GM12878 (cell line): ENCODE data around the gene REPIN1. TPM values are rescaled to one million over a fixed set of nuclear protein-coding genes. Genes with fewer than 3 reads are reported as not detected.

Source experiments
- ATAC-seq: fragments of 200-7000 bp; cut with Tn5 transposase; 3 replicates; pipeline ENCODE4 v1.9.1; 2020; ENCODE audit warnings: mild to moderate bottlenecking, moderate library complexity
- BruUV-seq: library from RNA; stranded (reverse); fragments of 400-500 nt; replicated peaks from 2 replicates; lab custom pipeline; 2021; lab: Mats Ljungman, UMichigan
- CTCF ChIA-PET: fragments of 300-600 bp; sonication (Branson Sonifier 250); formaldehyde crosslinking; extraction: SDS; loops from one replicate; lab custom pipeline; 2021; ENCODE audit warnings: inconsistent platforms; lab: Yijun Ruan, JAX
- POLR2A ChIA-PET: fragments of 350-600 bp; formaldehyde crosslinking; extraction: SDS; loops from one replicate; lab custom pipeline; 2021; ENCODE audit warnings: inconsistent platforms; lab: Charles Lee
- RAD21 ChIA-PET: fragments of 300-600 bp; sonication (Branson Sonifier 250); formaldehyde crosslinking; loops from one replicate; lab custom pipeline; 2023; ENCODE audit warnings: antibody characterized with exemption; ENCODE audit not compliant: unreplicated experiment; lab: Charles Lee
- SMC1A ChIA-PET: fragments of 300-600 bp; sonication (Branson Sonifier 250); formaldehyde crosslinking; loops from one replicate; lab custom pipeline; 2023; ENCODE audit not compliant: unreplicated experiment, uncharacterized antibody; lab: Charles Lee
- DNase-seq: peaks from one replicate; pipeline ENCODE4 v3.0.0-alpha.2; 2011; ENCODE audit warnings: low read depth, low spot score
- FAIRE-seq: peaks from 3 replicates; lab custom pipeline; 2011; peaks lifted over from hg19 to GRCh38; lab: Jason Lieb, UNC
- H2AFZ ChIP-seq: 2 replicates; pipeline ENCODE4 v1.6.0; 2011; ENCODE audit warnings: low read depth, low read length, control low read depth; ENCODE audit not compliant: control insufficient read depth
- H3K27ac ChIP-seq: 2 replicates; pipeline ENCODE4 v1.5.1; 2011; ENCODE audit warnings: control low read depth; ENCODE audit not compliant: control insufficient read depth, insufficient read depth
- H3K27me3 ChIP-seq, 2 experiments: replicated peaks in 1 of 2; 2 replicates each; pipeline versions ENCODE4 v1.6.0 to v1.6.1; 2011; ENCODE audit warnings: low read length in 1 of 2; ENCODE audit not compliant: control insufficient read depth in 2 of 2, insufficient read depth in 2 of 2
- H3K36me3 ChIP-seq, 2 experiments: 2 replicates each; pipeline ENCODE4 v1.5.1; 2011; ENCODE audit warnings: low read length in 1 of 2; ENCODE audit not compliant: control insufficient read depth in 2 of 2, insufficient read depth in 2 of 2
- H3K4me1 ChIP-seq: 2 replicates; pipeline ENCODE4 v1.6.1; 2011; ENCODE audit warnings: mild to moderate bottlenecking, low read length, moderate library complexity, mixed read lengths; ENCODE audit not compliant: control insufficient read depth, insufficient read depth
- H3K4me2 ChIP-seq: 2 replicates; pipeline ENCODE4 v1.6.0; 2011; ENCODE audit warnings: control low read depth; ENCODE audit not compliant: control insufficient read depth, insufficient read depth
- H3K4me3 ChIP-seq: fragments of 200-600 bp; sonication (generic); 2 replicates; pipeline ENCODE4 v1.5.1; 2016
- H3K79me2 ChIP-seq: 2 replicates; pipeline ENCODE4 v1.6.0; 2011; ENCODE audit warnings: low read length; ENCODE audit not compliant: control insufficient read depth, insufficient read depth
- H3K9ac ChIP-seq: 2 replicates; pipeline ENCODE4 v1.8.0; 2011; ENCODE audit warnings: low read length, control low read depth, mixed read lengths; ENCODE audit not compliant: control insufficient read depth, insufficient read depth
- H3K9me3 ChIP-seq: replicated peaks from 3 replicates; pipeline ENCODE4 v1.5.1; 2011; ENCODE audit warnings: mild to moderate bottlenecking, low read length; ENCODE audit not compliant: control insufficient read depth, insufficient read depth
- H4K20me1 ChIP-seq: 2 replicates; pipeline ENCODE4 v1.6.0; 2011; ENCODE audit not compliant: control insufficient read depth, insufficient read depth
- BHLHE40 ChIP-seq, 2 experiments: fragments of 450-650 bp in 1 of 2; IDR thresholded peaks; 2 replicates each; pipeline ENCODE4 v1.6.1; 2011 to 2017; ENCODE audit warnings: low read depth in 2 of 2, borderline replicate concordance in 1 of 2, improper control_type of control experiment in 1 of 2, low read length in 1 of 2, mild to moderate bottlenecking in 1 of 2
- BMI1 ChIP-seq: fragments of 450-650 bp; IDR thresholded peaks from 2 replicates; pipeline ENCODE4 v1.6.1; 2016; ENCODE audit warnings: mild to moderate bottlenecking, moderate library complexity, borderline replicate concordance
- ESRRA ChIP-seq: IDR thresholded peaks from 2 replicates; pipeline ENCODE4 v1.6.1; 2012; ENCODE audit warnings: mild to moderate bottlenecking, low read length, improper control_type of control experiment
- IKZF2 ChIP-seq, 2 experiments: fragments of 450-650 bp; IDR thresholded peaks; 2 replicates each; pipeline ENCODE4 v1.6.1; 2017; ENCODE audit warnings: mild to moderate bottlenecking in 2 of 2, moderate library complexity in 2 of 2
- JUNB ChIP-seq: IDR thresholded peaks from 2 replicates; pipeline ENCODE4 v1.6.1; 2016; ENCODE audit warnings: antibody characterized with exemption, mild to moderate bottlenecking
- KAT2A ChIP-seq: conservative IDR thresholded peaks from 2 replicates; pipeline ENCODE4 v1.6.1; 2011; ENCODE audit warnings: low read depth, low read length; ENCODE audit not compliant: control insufficient read depth
- KLF5 ChIP-seq: fragments of 450-650 bp; IDR thresholded peaks from 2 replicates; pipeline ENCODE4 v1.6.1; 2014; ENCODE audit warnings: mild to moderate bottlenecking; ENCODE audit not compliant: partially characterized antibody
- MEF2A ChIP-seq: IDR thresholded peaks from 2 replicates; pipeline ENCODE4 v1.6.1; 2011; ENCODE audit warnings: low read depth, mild to moderate bottlenecking, low read length, moderate library complexity; ENCODE audit not compliant: insufficient read depth
- NR2F1 ChIP-seq: fragments of 450-650 bp; conservative IDR thresholded peaks from 2 replicates; pipeline ENCODE4 v1.6.1; 2017; ENCODE audit warnings: mild to moderate bottlenecking
- NRF1 ChIP-seq: conservative IDR thresholded peaks from 2 replicates; pipeline ENCODE4 v1.6.1; 2011; ENCODE audit warnings: mild to moderate bottlenecking, low read depth, low read length, improper control_type of control experiment
- RB1 ChIP-seq: fragments of 450-650 bp; formaldehyde crosslinking; IDR thresholded peaks from 2 replicates; pipeline ENCODE4 v1.6.1; 2017; ENCODE audit warnings: mild to moderate bottlenecking, borderline replicate concordance
- SPI1 ChIP-seq: IDR thresholded peaks from 2 replicates; pipeline ENCODE4 v1.6.1; 2011; ENCODE audit warnings: low read depth, mild to moderate bottlenecking, low read length, moderate library complexity, borderline replicate concordance; ENCODE audit not compliant: insufficient read depth
- STAT3 ChIP-seq: IDR thresholded peaks from 2 replicates; pipeline ENCODE4 v1.6.1; 2011; ENCODE audit warnings: low read depth, low read length, improper control_type of control experiment
- SUPT20H ChIP-seq: IDR thresholded peaks from 2 replicates; pipeline ENCODE4 v1.6.1; 2011; ENCODE audit warnings: low read depth, mild to moderate bottlenecking, low read length, moderate library complexity, borderline replicate concordance; ENCODE audit not compliant: control insufficient read depth
- ZNF217 ChIP-seq: fragments of 450-650 bp; IDR thresholded peaks from 2 replicates; pipeline ENCODE4 v1.6.1; 2017; ENCODE audit warnings: antibody characterized with exemption, mild to moderate bottlenecking
- WGBS: methylation state at CpG from one replicate; pipeline ENCODE4 v1.1.6; 2016; ENCODE audit warnings: low lambda C conversion rate; ENCODE audit not compliant: insufficient replicate concordance, insufficient coverage; ENCODE audit errors: missing lambda C conversion rate; 5-methylcytosine and 5-hydroxymethylcytosine counted together
- in situ Hi-C: fragments of 300-500 bp; cut with MboI; formaldehyde crosslinking; loops from 9 replicates; pipeline ENCODE4 v1.14.3; 2018; ENCODE audit warnings: mixed read lengths
- intact Hi-C: fragments of 100-400 bp; cut with micrococcal nuclease; formaldehyde crosslinking; loops from one replicate; pipeline ENCODE4 v1.14.2; 2022; ENCODE audit not compliant: unreplicated experiment
- polyA plus RNA-seq, 11 experiments: library from polyadenylated mRNA; depleted of rRNA in 4 of 11; unstranded in 6 of 11; stranded (reverse) in 5 of 11; fragments of >200 nt; fragmentation: Nextera tagmentation in 4 of 11; fragmentation: Illumina TruSeq in 1 of 11; extraction: Ambion mirVana in 4 of 11; extraction: Trizol in 1 of 11; gene quantifications; 1 replicate in 1 of 11; 2 replicates in 10 of 11; pipeline versions ENCODE4 v1.2.1 to v1.2.3, GENCODE V29; 2011 to 2016; ENCODE audit warnings: inconsistent platforms in 2 of 11, missing spikeins in 2 of 11, low read depth in 1 of 11
- total RNA-seq, 4 experiments: library from RNA; depleted of rRNA in 3 of 4; stranded (reverse); fragments of >200 nt in 3 of 4; fragmentation: Illumina TruSeq in 1 of 4; extraction: Trizol in 1 of 4; gene quantifications; 2 replicates each; pipeline versions ENCODE4 v1.2.1 to v1.2.3, GENCODE V29; 2013 to 2021
- TF ChIP-seq, protein P1 (sequence below): fragments of 150-350 bp; IDR thresholded peaks from 2 replicates; pipeline ENCODE4 v1.6.1; 2014; ENCODE audit warnings: mild to moderate bottlenecking, low read depth, low read length
- TF ChIP-seq, protein P2 (sequence below): fragments of 450-650 bp; IDR thresholded peaks from 2 replicates; pipeline ENCODE4 v1.6.1; 2017; ENCODE audit warnings: mild to moderate bottlenecking, moderate library complexity

Gene REPIN1
- total and polyA plus RNA-seq, 10 of the 15 experiments (the other 5 are each of a cell fraction or from before 2014, with no cell fraction given) = 5.1 to 172 (median 76.9) TPM

DNA sequence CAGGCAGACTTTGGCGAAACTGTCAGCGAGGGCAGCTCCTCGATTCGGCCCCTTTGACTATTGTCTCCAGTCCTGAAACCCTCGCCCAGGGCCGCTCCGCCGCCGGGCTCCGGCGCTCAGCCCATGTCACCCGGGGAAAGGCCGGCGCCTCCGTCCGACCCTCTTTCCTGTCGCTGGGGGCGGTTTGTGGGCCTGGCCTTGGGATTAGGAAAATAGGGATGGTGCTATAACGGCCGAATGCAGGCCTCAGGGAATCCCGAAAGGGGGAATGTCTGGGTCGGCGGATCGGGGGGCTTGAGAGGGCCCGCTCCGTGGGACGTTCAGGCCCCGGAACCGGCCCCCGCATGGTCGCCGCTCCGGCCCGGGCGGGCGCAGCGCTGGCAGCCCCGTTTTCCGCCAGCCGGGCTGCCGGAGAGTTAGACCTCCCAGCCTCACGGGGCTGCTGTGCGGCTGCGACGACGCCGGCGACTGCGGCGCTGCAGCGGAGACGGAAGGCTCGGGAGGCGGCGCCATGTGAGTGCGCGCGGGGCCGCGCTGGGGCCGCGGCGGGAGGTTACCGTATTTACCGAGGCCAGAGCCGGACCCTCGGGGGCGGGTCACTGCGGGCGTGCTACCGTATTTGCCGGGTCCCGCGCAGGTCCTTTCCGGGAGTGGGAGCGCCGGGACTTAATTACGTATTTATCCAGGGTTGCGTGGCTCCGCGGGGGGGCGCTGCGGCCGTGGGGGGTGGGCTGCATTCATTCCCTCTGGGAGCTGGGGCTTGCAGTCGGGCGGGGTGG is 36.4 kb downstream of the REPIN1 start:
- ChIA-PET POLR2A (interaction anchor here (0.6 to 5.9 kb wide), 15 partner anchors 19 to 58 kb away, joined by 3 to 89 read pairs (median 5); partner anchors contain the start of gene REPIN1), SMC1A (interaction anchor here (0.8 to 7.4 kb wide), 16 partner anchors 12 to 86 kb away, joined by 3 to 48 read pairs (median 12); no protein-coding TSS in a partner anchor), RAD21 (interaction anchor here (0.6 to 3.6 kb wide), 19 partner anchors 16 to 50 kb away, joined by 3 to 33 read pairs (median 13); partner anchors contain the start of genes GIMAP8 and REPIN1), CTCF (interaction anchor here (0.7 to 11.6 kb wide), 14 partner anchors 14 to 598 kb away, joined by 3 to 72 read pairs (median 6); partner anchors contain the start of gene REPIN1)
- peak overlapping the region; percentile 76 for H2AFZ ChIP-seq
- intact Hi-C loops (loop anchor here (1.0 kb wide), 1 partner anchor 36 kb away; no protein-coding TSS in a partner anchor), in situ Hi-C loops (loop anchor here (25.0 kb wide), 1 partner anchor 343 kb away; no protein-coding TSS in a partner anchor)
- no peaks in the 10 kb centered on the region for H3K9me3 ChIP-seq
- peak; percentile 62 for ATAC-seq
- peaks cover 4% of the 10 kb centered on the region for H3K79me2 ChIP-seq
- no peaks in the 10 kb centered on the region; a peak in 1 of 4 replicates for H3K36me3 ChIP-seq
- H4K20me1 ChIP-seq = no peaks in the 10 kb centered on the region
- peak overlapping the region; percentile 87 for H3K4me2 ChIP-seq
- peak overlapping the region; percentile 91 for H3K4me3 ChIP-seq
- H3K4me1 ChIP-seq = peaks cover 58% of the 10 kb centered on the region
- WGBS = 3% methylated on average over 73 of the region's 86 CpGs
- peak overlapping the region; percentile 85 for H3K9ac ChIP-seq
- no peaks in the 10 kb centered on the region for H3K27me3 ChIP-seq
- BruUV-seq = no TSS peak
- FAIRE-seq = peak; percentile 65
- no peak for DNase-seq
- H3K27ac ChIP-seq = peak overlapping the region; percentile 89
- TF ChIP-seq ZNF217 (no peak), BHLHE40 (IDR thresholded peaks at IDR 0.05; ENCODE audit: borderline replicate concordance in 1 of 2, low read depth in 2 of 2, low read length in 1 of 2) (peak; percentile 64 to 81; a peak in 3 of 4 replicates), NRF1 (no peak), STAT3 (no peak), IKZF2 (IDR thresholded peaks at IDR 0.05) (peak in 1 of 2 experiments; percentile 43; a peak in 2 of 4 replicates), SPI1 (no peak), BMI1 (no peak), RB1 (peak; percentile 73; the same call in 1 of the 2 replicates), KAT2A (no peak), KLF5 (no peak), ESRRA (no peak), JUNB (no peak), NR2F1 (peak; percentile 87), MEF2A (no peak), SUPT20H (no peak)
- TF ChIP-seq, protein P1, sequence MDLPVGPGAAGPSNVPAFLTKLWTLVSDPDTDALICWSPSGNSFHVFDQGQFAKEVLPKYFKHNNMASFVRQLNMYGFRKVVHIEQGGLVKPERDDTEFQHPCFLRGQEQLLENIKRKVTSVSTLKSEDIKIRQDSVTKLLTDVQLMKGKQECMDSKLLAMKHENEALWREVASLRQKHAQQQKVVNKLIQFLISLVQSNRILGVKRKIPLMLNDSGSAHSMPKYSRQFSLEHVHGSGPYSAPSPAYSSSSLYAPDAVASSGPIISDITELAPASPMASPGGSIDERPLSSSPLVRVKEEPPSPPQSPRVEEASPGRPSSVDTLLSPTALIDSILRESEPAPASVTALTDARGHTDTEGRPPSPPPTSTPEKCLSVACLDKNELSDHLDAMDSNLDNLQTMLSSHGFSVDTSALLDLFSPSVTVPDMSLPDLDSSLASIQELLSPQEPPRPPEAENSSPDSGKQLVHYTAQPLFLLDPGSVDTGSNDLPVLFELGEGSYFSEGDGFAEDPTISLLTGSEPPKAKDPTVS = 0 out of 2 replicates have a peak, but pooled peaks have one; percentile 44
- TF ChIP-seq, protein P2, sequence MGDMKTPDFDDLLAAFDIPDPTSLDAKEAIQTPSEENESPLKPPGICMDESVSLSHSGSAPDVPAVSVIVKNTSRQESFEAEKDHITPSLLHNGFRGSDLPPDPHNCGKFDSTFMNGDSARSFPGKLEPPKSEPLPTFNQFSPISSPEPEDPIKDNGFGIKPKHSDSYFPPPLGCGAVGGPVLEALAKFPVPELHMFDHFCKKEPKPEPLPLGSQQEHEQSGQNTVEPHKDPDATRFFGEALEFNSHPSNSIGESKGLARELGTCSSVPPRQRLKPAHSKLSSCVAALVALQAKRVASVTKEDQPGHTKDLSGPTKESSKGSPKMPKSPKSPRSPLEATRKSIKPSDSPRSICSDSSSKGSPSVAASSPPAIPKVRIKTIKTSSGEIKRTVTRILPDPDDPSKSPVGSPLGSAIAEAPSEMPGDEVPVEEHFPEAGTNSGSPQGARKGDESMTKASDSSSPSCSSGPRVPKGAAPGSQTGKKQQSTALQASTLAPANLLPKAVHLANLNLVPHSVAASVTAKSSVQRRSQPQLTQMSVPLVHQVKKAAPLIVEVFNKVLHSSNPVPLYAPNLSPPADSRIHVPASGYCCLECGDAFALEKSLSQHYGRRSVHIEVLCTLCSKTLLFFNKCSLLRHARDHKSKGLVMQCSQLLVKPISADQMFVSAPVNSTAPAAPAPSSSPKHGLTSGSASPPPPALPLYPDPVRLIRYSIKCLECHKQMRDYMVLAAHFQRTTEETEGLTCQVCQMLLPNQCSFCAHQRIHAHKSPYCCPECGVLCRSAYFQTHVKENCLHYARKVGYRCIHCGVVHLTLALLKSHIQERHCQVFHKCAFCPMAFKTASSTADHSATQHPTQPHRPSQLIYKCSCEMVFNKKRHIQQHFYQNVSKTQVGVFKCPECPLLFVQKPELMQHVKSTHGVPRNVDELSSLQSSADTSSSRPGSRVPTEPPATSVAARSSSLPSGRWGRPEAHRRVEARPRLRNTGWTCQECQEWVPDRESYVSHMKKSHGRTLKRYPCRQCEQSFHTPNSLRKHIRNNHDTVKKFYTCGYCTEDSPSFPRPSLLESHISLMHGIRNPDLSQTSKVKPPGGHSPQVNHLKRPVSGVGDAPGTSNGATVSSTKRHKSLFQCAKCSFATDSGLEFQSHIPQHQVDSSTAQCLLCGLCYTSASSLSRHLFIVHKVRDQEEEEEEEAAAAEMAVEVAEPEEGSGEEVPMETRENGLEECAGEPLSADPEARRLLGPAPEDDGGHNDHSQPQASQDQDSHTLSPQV = peak; percentile 83; the same call in 1 of the 2 replicates
